NT2/D1 (cell line): ENCODE data around the gene RAB11FIP3.

Experiments
- DNase-seq: peaks from one replicate; pipeline ENCODE4 v3.0.0-alpha.2; 2011; ENCODE audit warnings: low read depth, low spot score
- H3K27me3 ChIP-seq: 2 replicates; pipeline ENCODE4 v1.6.0; 2011; ENCODE audit warnings: mild to moderate bottlenecking; ENCODE audit not compliant: insufficient read length, insufficient read depth
- H3K36me3 ChIP-seq: 2 replicates; pipeline ENCODE4 v1.6.1; 2011; ENCODE audit warnings: mild to moderate bottlenecking, low read length, mixed read lengths; ENCODE audit not compliant: insufficient read depth, insufficient read length
- H3K4me1 ChIP-seq: 2 replicates; pipeline ENCODE4 v1.5.1; 2011; ENCODE audit not compliant: insufficient read depth, insufficient read length
- H3K4me3 ChIP-seq: 2 replicates; pipeline ENCODE4 v1.5.1; 2011; ENCODE audit warnings: low read depth; ENCODE audit not compliant: insufficient read length
- H3K9ac ChIP-seq: 2 replicates; pipeline ENCODE4 v1.6.0; 2011; ENCODE audit warnings: low read depth; ENCODE audit not compliant: insufficient read length
- H3K9me3 ChIP-seq: 2 replicates; pipeline ENCODE4 v1.5.1; 2011; ENCODE audit warnings: mild to moderate bottlenecking, low read length; ENCODE audit not compliant: insufficient read depth
- SUZ12 ChIP-seq: IDR thresholded peaks from 2 replicates; pipeline ENCODE4 v1.6.1; 2011; ENCODE audit not compliant: insufficient read length, insufficient read depth; ENCODE audit errors: extremely low read depth
- YY1 ChIP-seq: IDR thresholded peaks from 2 replicates; pipeline ENCODE4 v1.6.1; 2011; ENCODE audit not compliant: insufficient read length, insufficient read depth
- ZNF274 ChIP-seq: IDR thresholded peaks from 2 replicates; pipeline ENCODE4 v1.6.1; 2011; ENCODE audit warnings: mild to moderate bottlenecking, low read depth, low read length

The RAB11FIP3 gene

DNA sequence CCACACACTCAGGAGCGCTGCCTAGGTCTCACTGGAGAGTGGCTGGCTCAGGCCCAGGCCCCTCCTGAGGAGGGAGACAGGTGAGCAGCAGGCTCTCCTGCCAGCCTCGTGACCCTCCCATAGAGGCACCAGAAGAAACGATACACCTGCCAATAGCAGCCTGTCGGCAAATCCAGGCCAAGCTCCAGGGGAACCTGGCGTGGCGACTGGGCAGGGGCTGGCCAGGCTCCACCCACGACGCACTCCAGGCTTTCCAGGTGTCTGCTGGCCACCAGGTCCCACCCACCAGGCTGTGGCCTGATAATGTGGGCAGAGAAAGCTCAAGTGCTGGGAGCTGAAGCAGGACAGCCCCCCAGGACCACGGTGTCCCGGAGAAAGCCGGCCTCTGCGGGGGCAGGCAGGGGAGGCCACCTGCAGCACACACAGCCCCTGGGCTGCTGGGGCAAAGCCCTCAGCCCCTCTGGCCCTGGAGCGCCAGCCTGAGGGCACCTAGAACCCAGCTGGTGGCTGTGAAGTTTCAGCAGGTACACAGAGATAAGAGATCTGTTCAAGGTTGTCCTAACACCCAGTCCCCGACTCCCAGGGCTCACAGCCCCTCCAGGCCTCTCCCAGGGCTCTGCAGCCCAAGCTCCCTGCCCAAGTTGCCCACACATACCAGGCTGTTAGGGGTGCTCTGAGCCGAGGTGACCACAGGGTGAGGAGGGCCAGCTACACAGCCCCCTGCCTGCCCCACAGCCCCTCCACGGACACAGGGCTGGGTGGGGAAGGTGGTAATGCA is 46.1 kb upstream of the RAB11FIP3 start:
- no peak for TF ChIP-seq YY1
- TF ChIP-seq SUZ12: no peak
- no peak for TF ChIP-seq ZNF274
- Histone ChIP-seq H3K36me3 (peaks cover 34% of the 10 kb centered on the region), H3K4me3 (no peak overlapping the region), H3K4me1 (peaks cover 25% of the 10 kb centered on the region), H3K9me3 (no peaks in the 10 kb centered on the region), H3K27me3 (no peaks in the 10 kb centered on the region), H3K9ac (peak overlapping the region; percentile 95)
- no peak for DNase-seq

DNA sequence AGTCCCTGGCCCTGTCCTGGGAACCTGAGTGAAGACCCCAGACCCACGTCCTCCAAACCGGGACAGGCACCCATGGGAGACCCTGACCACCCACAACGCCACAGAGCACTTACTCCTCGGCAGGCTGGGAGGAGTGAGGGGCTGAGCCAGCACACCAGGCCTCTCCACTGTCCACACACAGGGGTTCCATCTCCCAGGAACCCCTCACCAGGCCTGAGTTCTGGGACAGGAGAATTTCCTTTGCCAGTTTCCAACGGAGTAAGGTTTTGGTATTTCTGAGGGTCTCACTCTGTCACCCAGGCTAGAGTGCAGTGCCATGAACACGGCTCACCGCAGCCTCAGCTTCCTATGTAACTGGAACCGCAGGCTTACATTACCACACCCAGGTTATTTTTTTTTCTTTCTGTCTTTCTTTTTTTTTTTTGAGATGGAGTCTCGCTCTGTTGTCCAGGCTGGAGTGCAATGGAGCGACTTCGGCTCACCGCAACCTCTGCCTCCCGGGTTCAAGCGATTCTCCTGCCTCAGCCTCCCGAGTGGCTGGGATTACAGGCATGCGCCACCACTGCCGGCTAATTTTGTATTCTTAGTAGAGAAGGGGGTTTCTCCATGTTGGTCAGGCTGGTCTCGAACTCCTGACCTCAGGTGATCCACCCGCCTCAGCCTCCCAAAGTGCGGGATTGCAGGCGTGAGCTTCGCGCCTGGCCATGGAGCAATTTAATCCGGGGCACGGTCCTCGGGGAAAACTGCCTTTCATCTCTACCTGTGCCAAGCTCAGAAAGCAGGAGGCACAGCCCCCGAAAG is 45.3 kb upstream of the RAB11FIP3 start:
- peak overlapping the region; percentile 90 for H3K4me3 ChIP-seq
- peaks cover 24% of the 10 kb centered on the region for H3K4me1 ChIP-seq
- TF ChIP-seq SUZ12 (no peak), ZNF274 (no peak), YY1 (no peak)
- peaks cover 26% of the 10 kb centered on the region for H3K36me3 ChIP-seq
- DNase-seq: no peak
- no peaks in the 10 kb centered on the region for H3K27me3 ChIP-seq
- peak overlapping the region; percentile 95 for H3K9ac ChIP-seq
- H3K9me3 ChIP-seq: no peaks in the 10 kb centered on the region

DNA sequence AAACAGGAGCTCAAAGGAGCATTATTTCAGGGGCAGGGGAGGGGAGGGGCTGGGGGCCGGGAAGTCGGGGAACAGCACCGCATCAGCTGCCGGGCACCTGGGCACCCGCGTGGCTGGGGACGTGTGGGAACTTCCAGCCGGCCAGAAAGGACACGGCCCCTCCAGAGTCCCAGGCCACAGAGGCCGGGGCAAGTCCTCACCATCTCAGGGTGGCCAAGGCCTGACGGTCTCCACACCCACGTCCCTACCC is 44.8 kb upstream of the RAB11FIP3 start:
- no peaks in the 10 kb centered on the region for H3K27me3 ChIP-seq
- H3K9me3 ChIP-seq: no peaks in the 10 kb centered on the region
- TF ChIP-seq SUZ12 (no peak), YY1 (no peak), ZNF274 (no peak)
- H3K36me3 ChIP-seq: peaks cover 23% of the 10 kb centered on the region
- H3K4me1 ChIP-seq: peaks cover 24% of the 10 kb centered on the region
- H3K9ac ChIP-seq: peak overlapping the region; percentile 95
- no peak for DNase-seq
- H3K4me3 ChIP-seq: peak overlapping the region; percentile 90

DNA sequence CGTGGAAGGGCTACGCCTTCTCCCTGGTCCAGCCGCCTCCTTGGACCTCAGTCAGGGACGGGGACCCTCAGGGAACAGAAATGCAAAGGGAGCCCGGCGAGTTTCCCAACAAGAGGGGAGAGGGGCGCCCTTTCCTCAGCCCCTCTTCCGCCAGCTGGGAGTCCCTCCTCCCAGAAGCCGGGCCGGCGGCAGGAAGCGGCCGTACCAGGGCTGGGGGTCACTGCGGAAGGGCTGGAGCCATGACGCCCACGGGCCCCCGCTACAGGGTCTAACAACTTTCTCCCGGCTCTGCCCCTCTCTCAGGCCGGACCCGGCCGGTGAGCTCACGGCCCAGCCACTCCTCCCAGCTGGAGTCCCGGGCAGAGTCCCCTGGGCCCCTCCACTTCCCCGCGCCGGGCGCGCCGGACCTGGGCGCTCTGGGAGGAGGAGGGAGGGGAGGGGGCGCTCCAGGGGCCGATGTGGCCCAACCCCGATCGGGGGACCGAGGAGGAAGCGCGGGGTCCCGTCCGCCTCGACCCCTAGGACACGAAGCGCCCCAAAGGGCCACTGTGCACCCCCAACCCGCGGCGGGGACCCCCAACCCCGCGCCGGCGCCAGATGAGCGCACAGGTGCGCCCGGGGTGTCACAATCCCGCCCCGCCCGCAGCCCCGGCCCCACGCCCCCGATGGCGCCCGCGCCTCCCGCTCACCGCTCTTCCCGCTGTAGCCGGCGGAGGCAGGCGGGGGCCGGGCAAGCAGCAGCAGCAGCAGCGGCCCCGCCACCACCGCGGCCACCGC is 44.2 kb upstream of the RAB11FIP3 start:
- peaks cover 18% of the 10 kb centered on the region for H3K36me3 ChIP-seq
- H3K4me1 ChIP-seq: peaks cover 24% of the 10 kb centered on the region
- peak overlapping the region; percentile 90 for H3K4me3 ChIP-seq
- H3K9ac ChIP-seq: peak overlapping the region; percentile 95
- no peak for TF ChIP-seq YY1
- TF ChIP-seq SUZ12: no peak
- TF ChIP-seq ZNF274: no peak
- no peaks in the 10 kb centered on the region for H3K27me3 ChIP-seq
- no peaks in the 10 kb centered on the region for H3K9me3 ChIP-seq
- DNase-seq: no peak

DNA sequence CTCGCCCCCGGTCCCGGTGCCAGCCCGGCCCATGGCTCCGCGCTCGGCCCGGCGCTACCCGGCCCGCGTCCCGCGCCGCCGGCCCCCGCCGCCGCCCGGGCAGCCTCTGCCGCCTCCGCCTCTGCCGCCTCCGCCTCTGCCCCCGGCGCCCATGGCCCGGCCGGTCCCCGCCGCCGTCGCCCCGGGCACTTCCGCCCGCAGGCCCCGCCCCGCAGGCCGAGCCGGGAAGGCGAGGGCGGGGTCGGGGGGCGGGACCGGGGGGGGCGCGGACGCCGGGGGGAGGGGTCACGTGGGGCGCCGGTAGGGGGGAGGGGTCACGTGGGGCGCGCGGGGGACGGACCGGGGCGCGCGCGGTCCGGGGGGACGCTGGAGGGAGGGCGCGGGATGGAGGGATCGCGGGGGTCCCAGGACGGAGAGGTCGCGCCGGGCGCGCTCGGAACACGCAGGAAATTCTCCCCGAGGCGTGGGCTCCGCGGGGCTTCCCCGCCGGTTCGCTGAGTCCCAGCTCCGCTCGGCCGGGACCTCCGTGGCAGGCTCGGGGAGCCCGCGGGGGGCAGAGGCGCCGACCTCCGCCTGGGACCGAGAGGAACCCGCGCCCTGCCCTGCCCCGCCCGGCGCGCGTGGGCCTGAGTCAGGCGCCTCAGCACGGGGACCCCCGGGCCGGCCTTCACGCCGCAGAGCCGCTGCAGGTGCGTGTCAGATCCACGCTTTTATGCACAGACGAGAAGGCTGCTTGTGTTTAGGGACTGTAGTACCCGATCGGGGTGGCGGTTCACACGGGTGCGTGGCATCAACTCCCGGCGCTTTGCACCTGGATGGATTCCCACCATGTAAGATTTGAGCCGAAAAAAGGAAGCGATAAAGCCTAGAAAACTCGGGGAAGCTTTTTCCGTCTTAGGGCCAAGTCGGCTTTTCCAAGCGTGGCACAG is 43.4 kb upstream of the RAB11FIP3 start, which contains the start of gene PGAP6:
TSS of gene PGAP6 (minus strand) at position 190 of the 929 bp plus-strand sequence. CDS start at position 33, 157 bp downstream.
- peak within 1 kb of the TSS; percentile 93 for H3K4me3 ChIP-seq
- no peaks in the 10 kb centered on the region for H3K27me3 ChIP-seq
- H3K36me3 ChIP-seq: peaks cover 9% of the 10 kb centered on the region
- no peak for TF ChIP-seq YY1
- no peak for TF ChIP-seq ZNF274
- TF ChIP-seq SUZ12: no peak
- H3K9me3 ChIP-seq: no peaks in the 10 kb centered on the region
- no peak for DNase-seq
- H3K9ac ChIP-seq: peak within 1 kb of the TSS; percentile 99
- H3K4me1 ChIP-seq: peaks cover 26% of the 10 kb centered on the region

DNA sequence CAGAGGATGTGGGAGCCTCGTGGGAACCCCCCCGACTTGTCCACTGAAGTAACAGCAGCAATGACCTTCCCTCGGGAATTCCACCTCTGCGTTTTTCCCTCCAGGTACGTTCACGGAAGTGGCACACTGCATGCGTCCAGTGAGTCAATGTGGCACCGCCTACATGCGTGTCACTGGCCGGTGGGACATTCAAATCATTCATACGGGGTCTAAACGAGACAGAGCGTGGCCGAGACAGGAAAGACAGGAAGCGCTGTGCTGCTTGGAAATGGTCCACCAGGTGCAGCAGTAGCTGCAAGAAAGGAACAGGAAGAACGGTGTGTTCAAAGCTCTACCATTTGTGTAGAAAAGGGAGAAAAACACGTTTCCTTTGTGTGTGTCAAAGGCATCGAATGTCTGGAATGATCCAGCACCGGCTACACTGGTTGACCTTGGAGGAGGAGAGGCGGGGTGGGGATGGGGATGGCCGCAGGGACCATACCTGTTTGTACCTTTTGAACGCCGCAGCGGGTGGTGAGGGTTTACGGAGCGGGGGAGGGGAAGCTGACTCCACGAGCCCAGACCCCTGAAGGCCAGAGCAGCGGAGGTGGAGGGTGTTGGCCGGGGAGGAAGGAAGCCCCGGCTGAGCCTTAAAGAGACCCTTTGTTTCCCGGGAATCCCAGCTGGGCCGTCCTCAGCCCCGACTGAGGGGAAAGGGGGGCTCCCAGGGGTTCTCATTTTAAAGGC is 42.0 kb upstream of the RAB11FIP3 start:
- peak overlapping the region; percentile 22 for H3K4me3 ChIP-seq
- peaks cover 29% of the 10 kb centered on the region for H3K4me1 ChIP-seq
- peak overlapping the region; percentile 75 for H3K9ac ChIP-seq
- DNase-seq: no peak
- no peaks in the 10 kb centered on the region for H3K9me3 ChIP-seq
- no peaks in the 10 kb centered on the region for H3K27me3 ChIP-seq
- TF ChIP-seq ZNF274 (no peak), SUZ12 (no peak), YY1 (no peak)
- H3K36me3 ChIP-seq: peaks cover 5% of the 10 kb centered on the region
